ENCODE data around the gene STAC2. TPM values are rescaled to one million over a fixed set of nuclear protein-coding genes. Genes with fewer than 3 reads are reported as not detected.

STAC2 gene
- total and polyA plus RNA-seq, 9 of the 15 experiments (the other 6 are each of a cell fraction or from before 2014, with no cell fraction given) = not detected

GRCh38 chr17:39261286-39261685 lies 35.5 kb upstream of the STAC2 start (continued):
- TF ChIP-seq RERE (CRISPR knock-in tag; IDR thresholded peaks at IDR 0.05; ENCODE audit: borderline replicate concordance) = no peak
- no peak for TF ChIP-seq ZNF444 (CRISPR knock-in tag; IDR thresholded peaks at IDR 0.05)
- TF ChIP-seq KDM1A (IDR thresholded peaks at IDR 0.05) = no peak
- no peak for TF ChIP-seq CBX8 (IDR thresholded peaks at IDR 0.05; ENCODE audit: borderline replicate concordance, extremely low read depth, low read depth, low read length, poor library complexity, severe bottlenecking)
- no peak for TF ChIP-seq CREB3L1 (IDR thresholded peaks at IDR 0.05; ENCODE audit: borderline replicate concordance, low read depth)
- no peak for TF ChIP-seq MTF1 (CRISPR knock-in tag; IDR thresholded peaks at IDR 0.05; ENCODE audit: borderline replicate concordance)
- TF ChIP-seq HOMEZ (CRISPR knock-in tag; IDR thresholded peaks at IDR 0.05) = no peak
- TF ChIP-seq TCFL5 (CRISPR knock-in tag; conservative IDR thresholded peaks at IDR 0.05) = no peak
- TF ChIP-seq MXD1 (CRISPR knock-in tag; IDR thresholded peaks at IDR 0.05; ENCODE audit: borderline replicate concordance, poor library complexity, severe bottlenecking) = no peak
- TF ChIP-seq CTCFL (IDR thresholded peaks at IDR 0.05; ENCODE audit: borderline replicate concordance, insufficient read depth, low read depth, low read length, poor library complexity, severe bottlenecking) = peak; percentile 36
- TF ChIP-seq OTX1 (CRISPR knock-in tag; IDR thresholded peaks at IDR 0.05) = no peak
- no peak for TF ChIP-seq CC2D1A (IDR thresholded peaks at IDR 0.05)
- TF ChIP-seq THRB (CRISPR knock-in tag; conservative IDR thresholded peaks at IDR 0.05) = no peak

Data from K562 (cell line).